Hepatocyte (in vitro differentiated cells): ENCODE data around the gene SLC25A21.

Source experiments
- EZH2 ChIP-seq: fragments of 200-600 bp; sonication (generic); IDR thresholded peaks from 2 replicates; pipeline ENCODE4 v1.6.1; 2016; ENCODE audit warnings: antibody characterized with exemption, mild to moderate bottlenecking, borderline replicate concordance
- EZH2phosphoT487 ChIP-seq: fragments of 200-600 bp; sonication (generic); IDR thresholded peaks from one replicate; pipeline ENCODE4 v1.6.1; 2018; ENCODE audit warnings: antibody characterized with exemption, mild to moderate bottlenecking, low read depth, moderate library complexity; ENCODE audit not compliant: unreplicated experiment, severe bottlenecking
- TF ChIP-seq, protein P1 (sequence below): fragments of 200-600 bp; sonication (generic); IDR thresholded peaks from 2 replicates; pipeline ENCODE4 v1.5.1; 2016; ENCODE audit warnings: antibody characterized with exemption, mild to moderate bottlenecking; ENCODE audit not compliant: poor library complexity

DNA sequence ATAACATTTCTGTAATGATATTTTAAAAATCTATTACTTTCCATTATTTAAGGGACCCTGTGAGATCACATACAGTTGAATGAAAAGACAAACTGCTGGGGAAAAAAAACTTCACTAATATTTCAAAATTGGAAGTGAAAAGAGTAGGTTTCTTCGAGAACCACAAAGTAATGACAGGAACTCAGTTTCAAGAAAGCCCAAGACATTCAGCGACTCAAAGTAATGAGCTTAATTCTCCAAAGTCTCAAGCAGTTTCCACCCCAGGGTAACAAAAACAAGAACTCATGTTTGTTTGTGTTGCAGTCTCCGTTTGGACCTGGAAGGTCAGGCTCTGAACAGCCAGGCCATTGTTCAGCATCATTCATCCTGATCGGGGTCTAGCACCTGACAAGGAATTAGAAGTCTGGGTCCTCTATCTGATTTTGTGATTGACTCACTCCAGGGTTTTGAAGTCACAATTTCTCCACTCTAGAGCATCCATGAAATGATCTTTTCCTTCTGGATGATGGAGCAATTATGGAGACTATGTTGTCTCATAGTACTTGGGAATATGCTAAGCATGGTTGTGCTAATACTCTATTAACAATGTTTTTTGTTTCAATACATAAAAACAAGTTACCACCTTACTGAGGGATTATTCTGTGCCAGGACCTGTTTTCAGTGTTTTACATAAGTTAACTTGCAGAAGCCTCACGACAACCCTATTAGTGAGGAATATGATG lies 126.9 kb downstream of the SLC25A21 start:
- TF ChIP-seq EZH2 (no peak), EZH2phosphoT487 (no peak)
- TF ChIP-seq, protein P1, sequence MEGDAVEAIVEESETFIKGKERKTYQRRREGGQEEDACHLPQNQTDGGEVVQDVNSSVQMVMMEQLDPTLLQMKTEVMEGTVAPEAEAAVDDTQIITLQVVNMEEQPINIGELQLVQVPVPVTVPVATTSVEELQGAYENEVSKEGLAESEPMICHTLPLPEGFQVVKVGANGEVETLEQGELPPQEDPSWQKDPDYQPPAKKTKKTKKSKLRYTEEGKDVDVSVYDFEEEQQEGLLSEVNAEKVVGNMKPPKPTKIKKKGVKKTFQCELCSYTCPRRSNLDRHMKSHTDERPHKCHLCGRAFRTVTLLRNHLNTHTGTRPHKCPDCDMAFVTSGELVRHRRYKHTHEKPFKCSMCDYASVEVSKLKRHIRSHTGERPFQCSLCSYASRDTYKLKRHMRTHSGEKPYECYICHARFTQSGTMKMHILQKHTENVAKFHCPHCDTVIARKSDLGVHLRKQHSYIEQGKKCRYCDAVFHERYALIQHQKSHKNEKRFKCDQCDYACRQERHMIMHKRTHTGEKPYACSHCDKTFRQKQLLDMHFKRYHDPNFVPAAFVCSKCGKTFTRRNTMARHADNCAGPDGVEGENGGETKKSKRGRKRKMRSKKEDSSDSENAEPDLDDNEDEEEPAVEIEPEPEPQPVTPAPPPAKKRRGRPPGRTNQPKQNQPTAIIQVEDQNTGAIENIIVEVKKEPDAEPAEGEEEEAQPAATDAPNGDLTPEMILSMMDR = no peak
